Measurements from ENCODE around the gene CPEB3.
"Not testable (repeated sequence)": the region's sequence is repeated elsewhere in the genome, so short reads cannot be mapped to it uniquely, and the experiment has no call there.

Gene CPEB3

DNA sequence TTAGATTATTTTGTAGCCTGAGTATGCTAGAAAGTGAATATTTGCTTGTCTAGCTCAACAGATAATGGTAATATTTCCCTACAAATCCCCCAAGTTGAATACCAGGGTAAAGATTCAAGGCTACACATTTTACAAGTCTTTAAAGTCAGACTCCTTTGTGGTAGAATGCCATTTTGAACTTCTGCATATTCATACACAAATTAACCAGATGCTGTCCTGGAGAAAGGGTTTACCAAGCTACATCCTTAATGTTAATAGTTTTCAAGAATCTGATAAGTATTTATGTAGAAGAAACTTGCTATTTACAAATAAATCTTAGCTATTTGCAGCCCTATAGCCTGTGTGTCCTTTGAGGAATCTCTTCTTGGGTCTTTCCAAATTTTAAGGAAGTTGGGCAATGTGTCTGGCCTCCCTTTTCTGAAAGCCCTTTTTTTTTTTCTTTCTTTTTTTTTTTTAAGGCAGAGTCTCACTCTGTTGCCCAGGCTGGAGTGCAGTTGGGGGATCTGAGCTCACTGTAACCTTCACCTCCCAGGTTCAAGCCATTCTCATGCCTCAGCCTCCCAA, 82.6 kb downstream of the CPEB3 start:
- no peak for DNase-seq

DNA sequence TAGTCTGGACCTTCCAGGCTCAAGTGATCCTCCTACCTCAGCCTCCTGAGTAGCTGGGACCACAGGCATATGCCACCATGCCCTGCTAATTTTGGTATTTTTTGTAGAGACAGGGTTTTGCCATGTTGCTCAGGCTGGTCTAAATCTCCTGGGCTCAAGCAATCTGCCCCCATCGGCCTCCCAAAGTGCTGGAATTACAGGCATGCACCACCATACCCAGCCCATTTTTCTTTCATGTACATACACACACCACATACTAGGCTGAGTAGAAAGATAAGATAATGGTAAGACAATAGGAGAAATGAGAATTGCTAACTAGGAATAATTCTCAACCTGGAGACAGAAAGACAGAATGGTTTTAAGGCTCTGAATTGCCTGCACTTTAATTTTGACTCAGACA, 83.8 kb downstream of the CPEB3 start:
- no peak for DNase-seq

DNA sequence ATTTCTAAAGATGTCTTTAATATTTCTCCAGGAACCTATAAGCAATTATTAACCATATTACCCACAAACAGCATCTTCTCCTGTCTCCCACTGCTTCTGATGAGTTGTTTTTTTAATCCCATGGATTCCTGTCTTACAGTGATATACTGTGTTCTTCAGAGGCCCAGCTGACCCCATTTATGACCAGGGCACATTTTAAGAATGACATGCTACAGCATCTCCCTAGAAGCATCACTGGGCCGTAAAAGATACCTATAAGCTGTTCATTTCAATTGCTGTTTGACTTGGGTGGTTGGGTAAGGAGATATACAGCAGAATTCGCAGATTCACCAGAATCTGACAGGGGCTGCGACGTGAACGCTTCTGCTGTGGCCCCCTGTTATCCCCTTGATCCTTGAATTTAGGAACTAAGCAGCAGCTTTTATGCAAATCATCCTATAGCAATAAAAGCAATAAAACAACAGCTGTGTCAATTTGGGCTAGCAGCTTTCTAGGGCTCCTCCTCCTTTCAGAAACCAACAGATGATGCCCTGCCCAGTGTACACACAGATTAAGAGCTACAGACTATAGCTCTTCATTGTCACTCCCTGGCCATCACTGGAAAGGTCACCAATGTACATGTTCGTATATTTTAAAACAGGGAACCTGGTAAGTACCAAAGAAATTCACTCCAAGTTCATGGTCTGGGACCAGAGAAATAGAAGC, 86.8 kb downstream of the CPEB3 start:
- DNase-seq: peak; percentile 89

DNA sequence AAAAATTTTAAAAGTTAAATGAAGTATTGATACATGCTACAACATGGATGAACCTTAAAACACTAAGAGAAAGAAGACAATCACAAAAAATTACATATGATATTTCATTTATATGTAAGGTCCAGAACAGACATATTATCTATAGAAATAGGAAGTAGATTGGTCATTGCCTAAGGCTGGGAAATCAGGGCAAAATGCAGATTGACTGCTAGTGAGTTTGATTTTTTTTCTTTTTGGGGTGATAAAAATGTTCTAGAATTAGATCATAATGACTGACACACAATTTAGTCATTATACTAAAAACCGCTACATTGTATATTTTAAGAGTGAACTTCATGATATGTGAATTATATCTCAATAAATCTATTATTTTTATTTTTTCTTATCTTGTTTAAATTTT, 88.3 kb downstream of the CPEB3 start:
- DNase-seq: no peak

DNA sequence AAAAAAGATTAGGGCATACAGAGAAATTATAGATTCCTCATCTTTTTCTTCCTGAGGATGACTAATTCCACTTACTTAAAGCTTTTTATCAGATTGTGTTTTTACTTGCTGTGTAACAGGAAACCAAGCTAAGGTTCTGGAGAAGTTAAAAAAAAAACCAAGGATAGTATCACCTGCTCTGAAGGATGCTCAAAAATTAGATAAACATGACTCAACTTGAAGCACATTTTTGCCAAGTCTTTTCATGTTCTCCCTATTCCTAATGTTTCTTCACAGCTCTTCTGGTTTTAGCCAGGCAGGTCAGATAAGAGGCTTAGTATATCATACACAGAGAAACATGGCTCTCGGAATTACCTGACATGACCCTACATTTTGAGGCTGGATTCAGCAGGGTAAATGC, 90.3 kb downstream of the CPEB3 start:
- peak; percentile 11 for DNase-seq

DNA sequence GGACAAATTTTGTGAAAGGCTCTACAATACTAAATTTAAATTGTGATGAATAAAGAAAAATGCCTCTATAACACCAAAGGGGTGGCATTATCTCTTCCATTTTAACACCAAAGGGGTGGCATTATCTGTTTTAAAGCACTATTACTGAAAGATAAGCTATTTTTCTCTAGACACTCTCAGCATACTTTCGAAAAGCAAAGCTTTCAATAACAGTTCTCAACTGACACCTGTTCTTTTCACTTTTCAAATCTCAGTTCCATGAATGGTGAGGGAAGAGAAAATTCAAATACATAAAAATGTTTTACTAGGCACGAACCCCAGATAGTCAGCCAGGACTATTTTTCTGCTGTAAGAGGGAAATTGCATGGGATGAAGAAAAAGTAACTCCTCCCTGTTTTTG, 103.8 kb downstream of the CPEB3 start:
- no peak for DNase-seq

DNA sequence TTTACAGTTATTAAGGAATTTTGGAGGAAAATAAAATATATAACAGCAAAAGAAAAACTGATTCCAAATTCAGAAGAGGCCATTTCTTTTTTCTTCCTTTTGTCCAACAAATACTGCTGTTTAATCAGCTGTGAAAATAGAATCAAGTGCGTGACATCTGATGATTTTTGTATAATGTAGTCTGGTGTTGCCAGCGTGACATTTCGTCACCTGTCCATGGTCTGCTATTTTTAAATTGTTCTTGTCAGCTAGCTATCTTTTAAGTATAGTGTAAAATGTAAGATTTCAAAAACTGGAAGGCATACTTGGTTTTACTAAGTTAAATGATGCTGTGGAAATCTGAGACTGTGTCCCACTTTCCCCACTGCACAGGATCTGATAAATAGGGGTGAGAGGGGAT, 105.9 kb downstream of the CPEB3 start:
- no peak for DNase-seq

DNA sequence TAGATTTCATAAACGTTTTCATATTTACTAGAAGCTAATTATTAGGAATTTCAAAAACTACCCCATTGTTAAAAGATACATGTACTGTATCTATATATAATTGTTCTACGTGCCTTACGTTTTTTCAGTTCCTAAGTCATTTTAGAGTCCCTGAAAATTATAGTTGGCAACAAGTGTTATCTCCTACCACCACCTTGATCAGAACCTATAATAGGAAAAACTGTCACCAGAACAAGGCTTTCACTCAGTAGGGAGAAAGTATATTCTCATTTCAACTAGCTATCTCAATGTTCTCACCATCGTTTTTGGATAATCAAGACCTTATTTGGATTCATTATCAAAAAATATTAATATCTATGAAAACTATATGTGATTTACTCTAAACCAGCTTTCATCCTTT, 107.7 kb downstream of the CPEB3 start:
- no peak for DNase-seq

DNA sequence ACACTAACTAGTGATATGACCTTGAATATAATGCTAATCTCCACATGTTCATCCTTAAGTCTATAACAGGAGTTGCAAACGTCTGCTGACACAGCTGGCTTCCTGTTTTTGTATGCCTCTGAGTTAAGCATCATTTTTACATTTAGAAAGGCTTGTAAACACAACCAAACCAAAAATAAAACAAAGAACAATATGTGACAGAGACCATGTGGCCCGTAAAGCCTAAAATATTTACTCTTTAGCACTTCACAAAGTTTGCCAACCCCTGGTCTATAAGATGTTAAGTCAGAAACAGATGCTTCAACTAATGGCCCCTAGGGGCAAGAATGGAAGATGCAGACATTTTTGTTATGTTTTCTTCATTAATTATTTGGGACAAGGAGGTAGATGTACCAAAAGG, 109.3 kb downstream of the CPEB3 start:
- peak; percentile 27 for DNase-seq

DNA sequence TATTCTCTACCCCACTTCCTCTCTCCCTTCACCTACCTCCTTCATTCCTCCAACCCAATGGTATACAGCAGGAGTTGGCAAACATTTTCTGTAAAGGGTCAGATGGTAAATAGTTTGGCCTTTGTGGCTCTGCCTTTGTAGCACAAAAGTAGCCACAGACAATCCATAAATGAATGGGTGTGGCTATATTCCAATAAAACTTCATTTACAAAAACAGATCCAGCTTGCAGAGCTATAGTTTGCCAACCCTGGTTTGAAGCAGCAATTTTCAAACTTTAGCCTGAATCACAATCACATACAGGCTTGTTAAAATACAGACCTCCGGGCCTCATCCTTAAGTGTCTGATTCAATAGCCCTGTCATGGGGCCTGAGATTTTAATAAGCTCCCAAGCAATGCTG, 110.5 kb downstream of the CPEB3 start:
- DNase-seq: peak; percentile 16

DNA sequence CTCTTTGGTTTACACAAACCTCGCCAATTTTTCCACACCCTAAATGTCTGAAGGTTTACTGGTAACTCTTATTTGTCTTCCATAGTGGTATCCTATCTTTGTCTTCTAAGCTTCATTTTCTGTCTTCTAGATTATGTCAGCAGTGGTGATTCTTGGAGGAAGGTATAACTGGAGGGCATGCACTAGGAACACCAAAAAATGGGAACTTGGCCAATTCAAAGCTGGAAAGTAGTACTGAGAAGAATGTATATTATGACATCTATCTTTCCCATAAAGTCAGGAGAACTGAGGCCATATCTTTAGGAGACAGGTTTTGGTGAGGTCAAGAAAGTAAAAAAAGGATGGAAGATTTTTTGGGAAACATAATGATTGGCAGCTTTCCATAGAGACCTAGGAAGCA, 113.3 kb downstream of the CPEB3 start:
- no peak for DNase-seq

DNA sequence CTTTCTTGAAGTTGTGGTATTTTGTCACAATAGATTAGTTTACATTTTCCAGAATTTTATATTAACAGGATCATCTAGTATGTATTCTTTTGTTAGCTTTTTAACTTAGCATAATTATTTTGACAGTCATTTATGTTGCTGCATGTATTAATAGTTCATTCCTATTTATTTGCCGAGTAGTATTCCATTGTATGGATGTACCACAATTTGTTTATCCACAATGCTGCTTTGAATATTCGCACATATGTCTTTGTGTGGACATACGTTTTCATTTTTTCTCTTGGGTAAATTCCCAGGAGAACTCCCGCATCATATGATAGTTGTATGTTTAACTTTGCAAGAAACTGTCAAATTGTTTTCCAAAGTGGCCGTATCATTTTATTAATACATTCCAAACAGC, 115.7 kb downstream of the CPEB3 start:
- no peak for DNase-seq

DNA sequence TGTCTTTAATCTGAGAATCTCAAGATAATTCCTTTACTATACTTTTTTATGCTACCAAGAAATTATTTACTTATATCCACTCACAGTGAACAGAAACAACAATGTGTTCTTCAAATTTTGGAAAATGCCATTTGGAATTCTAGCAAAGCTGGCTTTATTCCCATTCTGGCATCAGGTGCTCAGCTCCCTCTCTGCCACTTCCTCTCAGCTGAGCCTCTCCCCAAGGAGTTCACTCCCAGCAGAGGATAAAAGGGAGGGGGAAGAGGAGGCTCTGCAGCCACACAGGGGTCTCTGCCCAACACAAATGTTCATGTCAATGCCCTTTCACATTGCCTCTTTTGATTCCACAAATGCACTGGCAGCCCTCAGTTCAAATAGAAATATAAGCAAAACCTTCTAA, 116.9 kb downstream of the CPEB3 start:
- peak; percentile 46 for DNase-seq

DNA sequence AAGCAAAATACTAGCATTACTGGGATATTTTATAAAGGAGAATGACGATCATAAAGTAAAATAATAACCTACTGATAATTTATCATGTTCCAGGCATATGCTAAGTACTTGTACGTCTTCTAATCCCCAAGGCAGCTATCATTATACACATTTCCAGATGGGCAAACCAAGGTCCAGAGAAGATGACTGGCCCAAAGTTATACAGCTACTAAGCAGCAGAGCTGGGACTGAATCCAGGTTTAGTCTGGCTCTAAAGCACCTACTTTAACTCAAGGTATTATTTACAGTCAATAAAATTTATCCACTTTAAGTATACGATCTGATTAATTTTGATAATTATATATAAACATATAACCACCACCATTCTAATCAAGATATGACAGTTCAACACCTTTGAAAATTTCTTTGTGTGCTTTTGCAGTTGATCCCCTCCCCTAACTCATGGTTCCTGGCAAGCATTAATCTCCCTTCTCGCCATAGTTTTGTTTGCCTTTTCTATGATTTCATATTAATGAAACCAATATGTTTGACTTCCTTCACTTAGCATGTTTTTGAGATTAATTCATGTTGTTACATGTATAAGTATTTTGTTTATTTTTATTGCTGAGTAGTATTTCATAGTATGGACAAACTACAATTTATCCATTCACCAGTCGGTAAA, 126.7 kb downstream of the CPEB3 start:
- DNase-seq: peak; percentile 39

DNA sequence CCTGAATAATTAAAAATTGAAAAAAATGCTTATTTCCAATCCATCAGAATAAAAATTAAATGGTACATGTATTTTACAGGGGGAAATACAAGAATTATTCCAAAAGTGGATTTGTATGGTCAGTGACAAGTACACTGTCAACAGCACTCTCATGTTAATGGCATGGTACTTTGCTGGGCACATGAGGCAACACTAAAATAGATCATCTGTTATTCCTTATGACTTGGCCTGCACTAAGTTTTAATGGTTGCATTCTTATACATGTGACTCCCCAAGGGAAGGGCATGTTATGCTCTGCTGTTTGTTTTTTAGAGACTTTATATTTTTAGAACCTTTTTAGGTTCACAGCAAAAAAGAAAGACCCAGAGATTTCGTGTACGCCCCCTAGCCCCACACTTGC, 128.3 kb downstream of the CPEB3 start:
- DNase-seq: no peak

DNA sequence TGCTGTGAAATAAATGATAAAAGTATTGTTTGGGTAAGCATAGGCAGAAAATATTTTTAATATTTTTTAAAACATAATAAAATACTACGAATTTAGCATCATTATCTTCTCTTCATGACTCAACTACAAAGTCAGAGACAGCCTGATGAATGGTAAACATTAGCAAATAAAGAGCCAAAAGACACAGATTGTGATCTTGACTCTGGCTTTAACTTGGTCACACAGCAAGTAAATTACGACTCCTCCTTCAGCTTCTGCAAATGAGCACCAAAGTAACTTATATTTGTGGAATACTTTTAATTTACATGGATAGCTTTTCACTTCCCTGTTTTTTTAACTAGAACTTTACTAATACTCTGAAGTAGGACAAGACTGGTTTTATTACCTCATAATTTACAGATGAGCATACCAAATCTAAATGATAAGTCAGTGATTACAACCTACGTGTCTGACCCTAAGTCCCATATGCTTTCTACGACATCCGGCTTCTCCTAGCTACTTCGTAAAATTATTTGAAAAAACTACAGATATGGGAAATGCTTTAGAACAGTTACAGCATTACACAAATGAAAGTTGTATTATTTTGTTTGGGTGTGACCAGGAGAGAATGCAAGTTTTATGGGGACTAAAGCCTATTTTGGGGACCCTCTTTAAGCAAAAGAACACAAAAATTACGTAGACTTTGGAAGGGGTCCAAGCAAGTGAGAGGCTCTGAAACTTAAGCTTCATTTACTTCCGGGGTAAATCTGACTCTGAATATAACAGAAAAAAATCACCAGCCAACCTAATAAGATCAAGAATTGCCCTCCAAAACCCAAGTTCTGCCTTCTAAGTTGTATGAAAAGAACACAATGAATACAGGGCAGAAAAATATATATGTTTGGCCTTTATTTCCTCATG, 133.8 kb downstream of the CPEB3 start:
- peak; percentile 23 for DNase-seq

DNA sequence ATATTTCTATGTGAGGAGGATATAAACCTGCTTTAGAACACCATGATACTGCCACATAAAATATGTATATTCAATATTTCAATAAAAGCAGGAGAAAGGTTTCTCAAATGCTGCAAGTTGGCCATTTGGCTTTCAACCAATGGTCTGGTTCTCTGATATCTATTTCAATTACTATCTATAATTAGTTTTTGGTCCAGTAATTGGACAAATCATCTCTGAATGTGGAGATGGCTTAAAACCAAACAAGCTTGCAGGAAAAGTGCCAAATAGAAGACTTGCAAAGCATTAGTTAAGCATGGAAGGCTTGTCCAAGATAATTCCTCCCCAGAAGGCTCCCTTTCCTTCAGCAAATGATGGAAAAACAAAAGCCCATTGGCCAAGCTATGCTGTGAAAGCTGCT, 140.1 kb downstream of the CPEB3 start:
- DNase-seq: no peak

DNA sequence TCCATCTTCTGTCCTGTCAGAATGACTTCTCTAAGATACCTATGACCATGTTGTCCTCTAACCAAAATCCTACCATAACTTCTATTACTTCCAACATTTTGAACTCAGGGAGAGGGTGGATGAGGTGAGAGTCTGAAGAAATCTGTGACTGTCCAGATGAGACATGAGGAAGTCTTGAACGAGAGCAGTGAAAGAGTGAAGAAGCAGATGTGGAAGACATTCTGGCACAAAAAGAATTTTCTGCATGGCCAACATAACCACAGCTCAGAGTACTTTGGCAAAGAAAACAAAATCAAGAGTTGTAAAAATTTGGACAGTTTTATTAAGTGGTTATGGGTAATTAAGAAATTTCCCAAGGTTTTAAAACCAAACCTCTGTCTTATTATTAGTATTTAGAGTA, 141.6 kb downstream of the CPEB3 start:
- DNase-seq: no peak

DNA sequence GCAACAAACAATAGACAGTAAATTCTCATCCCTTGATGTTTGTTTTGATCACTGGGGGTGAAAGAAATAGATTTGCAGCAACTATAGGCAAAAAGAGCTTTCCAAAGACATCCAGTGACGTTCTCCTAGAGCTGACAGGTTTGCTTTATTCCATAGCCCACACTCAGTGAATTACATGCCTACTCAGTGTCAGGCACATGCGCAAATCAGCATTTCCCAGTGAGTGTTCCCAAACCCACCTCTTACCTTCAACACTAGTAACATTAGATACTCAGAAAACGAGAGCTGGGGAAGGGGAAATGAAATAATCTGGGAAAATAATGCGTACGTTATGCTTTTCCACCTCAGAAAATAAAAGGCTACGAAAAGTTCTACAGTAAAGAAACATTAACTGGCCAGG, 144.1 kb downstream of the CPEB3 start:
- no peak for DNase-seq

DNA sequence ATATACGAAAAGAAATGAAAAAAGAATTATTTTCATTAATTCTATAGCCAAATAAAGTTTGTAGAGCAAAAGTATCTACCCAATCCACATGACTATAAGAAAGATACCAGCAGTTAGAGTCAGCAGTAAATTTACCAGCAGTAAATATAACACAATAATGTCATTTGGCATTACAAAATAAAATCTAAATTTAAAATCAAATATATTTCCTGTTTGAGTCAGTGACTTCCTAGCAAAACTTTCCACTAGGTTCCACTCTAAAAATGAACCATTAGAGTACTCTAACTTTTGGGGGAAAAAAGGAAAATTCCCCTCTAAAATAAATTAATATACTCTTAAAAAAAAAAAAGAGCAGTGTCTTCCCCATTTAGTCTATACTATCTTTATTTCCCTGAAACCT, 144.8 kb downstream of the CPEB3 start:
- DNase-seq: no peak

DNA sequence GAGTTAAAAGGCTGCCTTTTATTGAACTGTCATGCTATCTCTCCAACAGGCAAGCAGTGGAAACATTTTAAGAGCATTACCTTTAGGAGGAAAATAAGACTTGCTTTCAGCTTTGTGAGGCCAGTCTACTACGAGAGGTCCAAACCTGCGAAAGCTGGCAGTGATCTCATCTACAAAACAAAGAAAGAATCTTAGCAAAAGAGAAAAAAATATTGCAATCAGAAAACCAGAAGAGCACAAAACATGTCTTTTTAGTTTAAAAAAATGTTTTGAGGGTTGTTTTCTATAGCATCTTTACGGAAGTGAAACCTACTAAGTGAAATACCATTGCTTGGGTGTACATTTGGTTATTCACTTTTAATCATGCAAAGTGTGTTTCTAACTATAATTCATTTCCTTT, 147.9 kb downstream of the CPEB3 start:
- no peak for DNase-seq

DNA sequence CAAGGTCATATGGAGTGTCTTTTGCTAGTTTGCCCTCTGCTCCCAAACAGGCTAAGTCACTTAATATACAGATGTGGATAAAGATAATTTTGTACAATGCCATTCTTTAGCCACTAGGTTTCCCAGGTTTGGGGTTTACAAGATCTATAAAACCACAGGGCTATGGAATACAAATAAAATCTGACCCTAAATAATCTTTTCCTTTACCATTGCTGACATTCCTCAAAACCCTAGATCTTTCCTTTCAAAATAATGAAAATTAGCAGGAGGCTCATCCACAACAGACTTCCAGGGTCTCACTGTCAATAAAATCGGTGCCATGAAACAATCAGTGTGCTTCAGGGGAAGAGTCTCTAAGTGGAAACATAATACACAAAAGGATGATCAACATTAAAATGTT, 148.4 kb downstream of the CPEB3 start:
- DNase-seq: no peak

DNA sequence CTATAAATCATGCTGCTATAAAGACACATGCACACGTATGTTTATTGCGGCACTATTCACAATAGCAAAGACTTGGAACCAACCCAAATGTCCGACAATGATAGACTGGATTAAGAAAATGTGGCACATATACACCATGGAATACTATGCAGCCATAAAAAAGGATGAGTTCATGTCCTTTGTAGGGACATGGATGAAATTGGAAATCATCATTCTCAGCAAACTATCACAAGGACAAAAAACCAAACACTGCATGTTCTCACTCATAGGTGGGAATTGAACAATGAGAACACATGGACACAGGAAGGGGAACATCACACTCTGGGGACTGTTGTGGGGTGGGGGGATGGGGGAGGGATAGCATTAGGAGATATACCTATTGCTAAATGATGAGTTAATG, 149.7 kb downstream of the CPEB3 start:
- DNase-seq: not testable (repeated sequence)

DNA sequence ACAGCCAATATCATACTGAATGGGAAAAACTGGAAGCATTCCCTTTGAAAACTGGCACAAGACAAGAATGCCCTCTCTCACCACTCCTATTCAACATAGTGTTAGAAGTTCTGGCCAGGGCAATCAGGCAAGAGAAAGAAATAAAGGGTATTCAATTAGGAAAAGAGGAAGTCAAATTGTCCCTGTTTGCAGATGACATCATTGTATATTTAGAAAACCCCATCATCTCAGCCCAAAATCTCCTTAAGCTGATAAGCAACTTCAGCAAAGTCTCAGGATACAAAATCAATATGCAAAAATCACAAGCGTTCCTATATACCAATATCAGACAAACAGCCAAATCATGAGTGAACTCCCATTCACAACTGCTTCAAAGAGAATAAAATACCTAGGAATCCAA, 156.8 kb downstream of the CPEB3 start:
- DNase-seq: not testable (repeated sequence)

All from NCI-H69 (cell line).